ENCODE measurements around the gene TRABD. TPM values are rescaled to one million over a fixed set of nuclear protein-coding genes. Genes with fewer than 3 reads are reported as not detected.

The TRABD gene
- total RNA-seq, 1 donor from 2014 or later, result 96.8 TPM

GRCh38 chr22:50218153-50218995, 32.7 kb downstream of the TRABD start:
- intact Hi-C loops (cut with micrococcal nuclease), result no loop called here
- Mint-ChIP-seq H3K36me3 (ENCODE audit: low read depth) (peaks cover 28% of the 10 kb centered on the region), H3K9me3 (no peaks in the 10 kb centered on the region), H3K4me1 (ENCODE audit: low read depth) (no peaks in the 10 kb centered on the region), H3K4me3 (no peak overlapping the region), H3K27me3 (ENCODE audit: insufficient read depth) (no peaks in the 10 kb centered on the region), H3K27ac (no peak overlapping the region)
- DNase-seq (ENCODE audit: low spot score), result no peak

- Mint-ChIP-seq H3K4me3 (no peak overlapping the region), H3K27ac (no peak overlapping the region), H3K27me3 (ENCODE audit: insufficient read depth) (no peaks in the 10 kb centered on the region), H3K4me1 (ENCODE audit: low read depth) (no peaks in the 10 kb centered on the region), H3K36me3 (ENCODE audit: low read depth) (peaks cover 32% of the 10 kb centered on the region), H3K9me3 (no peaks in the 10 kb centered on the region)
- intact Hi-C loops (cut with micrococcal nuclease), result no loop called here
- DNase-seq (ENCODE audit: low spot score), result no peak
Observed at GRCh38 chr22:50218996-50219727, 33.4 kb downstream of the TRABD start.

GRCh38 chr22:50219800-50220602, 34.3 kb downstream of the TRABD start:
- Mint-ChIP-seq H3K36me3 (ENCODE audit: low read depth) (peaks cover 31% of the 10 kb centered on the region), H3K9me3 (no peaks in the 10 kb centered on the region), H3K4me3 (no peak overlapping the region), H3K27ac (no peak overlapping the region), H3K4me1 (ENCODE audit: low read depth) (no peaks in the 10 kb centered on the region), H3K27me3 (ENCODE audit: insufficient read depth) (no peaks in the 10 kb centered on the region)
- intact Hi-C loops (cut with micrococcal nuclease), result no loop called here
- no peak for DNase-seq (ENCODE audit: low spot score)

DNA sequence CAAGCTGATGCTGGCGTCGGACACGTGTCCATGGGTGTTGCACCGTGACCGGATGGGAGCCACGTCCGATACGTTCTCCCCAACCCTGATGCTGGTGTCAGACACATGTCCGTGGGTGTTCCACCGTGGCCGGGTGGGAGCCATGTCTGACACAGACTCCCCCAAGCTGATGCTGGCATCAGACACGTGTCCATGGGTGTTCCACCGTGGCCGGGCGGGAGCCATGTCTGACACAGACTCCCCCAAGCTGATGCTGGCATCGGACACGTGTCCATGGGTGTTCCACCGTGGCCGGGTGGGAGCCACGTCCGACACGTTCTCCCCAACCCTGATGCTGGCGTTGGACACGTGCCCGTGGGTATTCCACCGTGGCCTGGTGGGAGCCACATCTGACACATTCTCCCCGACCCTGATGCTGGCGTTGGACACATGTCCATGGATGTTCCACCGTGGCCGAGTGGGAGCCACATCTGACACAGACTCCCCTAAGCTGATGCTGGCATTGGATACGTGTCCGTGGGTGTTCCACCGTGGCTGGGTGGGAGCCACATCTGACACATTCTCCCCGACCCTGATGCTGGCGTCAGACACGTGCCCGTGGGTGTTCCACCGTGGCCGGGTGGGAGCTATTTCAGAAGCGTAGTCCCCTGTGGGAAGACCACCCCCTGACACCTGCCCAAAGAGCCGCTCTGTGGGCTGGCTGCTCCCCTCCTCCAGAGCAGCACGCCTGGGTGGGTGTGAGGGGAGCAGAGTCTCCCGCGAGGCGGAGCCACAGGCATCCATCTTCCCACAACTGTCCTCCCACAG, 35.1 kb downstream of the TRABD start:
- intact Hi-C loops (cut with micrococcal nuclease), result no loop called here
- peaks cover 30% of the 10 kb centered on the region for H3K36me3 Mint-ChIP-seq (ENCODE audit: low read depth)

DNA sequence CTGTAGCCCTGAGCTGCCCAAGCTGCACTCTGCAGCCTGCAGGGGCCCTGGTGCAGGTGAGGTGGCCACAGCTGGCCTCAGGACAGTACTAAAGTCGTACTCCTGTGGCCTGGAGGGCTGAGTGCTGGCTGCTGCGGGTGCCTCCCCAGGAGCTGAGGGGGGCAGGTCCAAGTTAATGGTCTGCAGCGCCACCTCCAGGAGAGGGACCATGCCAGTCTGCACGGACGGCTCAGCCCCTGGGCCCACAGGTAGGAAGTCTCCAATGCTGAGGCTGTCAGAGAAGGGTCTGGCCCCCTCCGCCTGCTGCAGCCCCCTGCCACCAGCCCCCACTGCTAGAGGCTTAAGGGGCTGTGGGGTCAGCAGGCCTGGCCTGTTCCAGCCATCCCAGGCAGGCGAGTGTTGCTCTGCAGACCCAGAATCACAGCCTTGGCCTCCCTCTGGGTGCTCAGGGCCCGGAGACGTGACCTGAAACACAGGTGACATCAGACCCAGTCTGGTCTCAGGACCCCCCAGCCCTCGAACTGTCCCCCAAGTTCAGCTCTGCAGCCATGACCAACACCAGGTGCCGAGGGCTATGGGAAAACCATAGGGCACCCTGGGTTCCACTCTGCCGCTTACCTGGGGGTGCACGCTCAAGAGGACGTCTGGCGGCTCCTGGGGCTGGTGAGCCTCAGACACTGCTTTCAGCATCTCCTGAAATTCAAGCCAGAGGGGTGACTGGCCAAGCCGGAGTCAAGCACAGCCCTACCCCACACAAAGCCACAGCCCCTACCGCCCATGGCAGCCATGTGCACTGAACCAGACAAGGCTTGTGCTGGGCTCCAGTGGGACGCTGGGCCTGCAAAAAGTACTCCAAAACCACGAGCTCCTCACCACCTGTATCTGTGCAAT, 35.9 kb downstream of the TRABD start:
- Mint-ChIP-seq H3K4me1 (ENCODE audit: low read depth) (no peaks in the 10 kb centered on the region), H3K27ac (no peak overlapping the region), H3K4me3 (no peak overlapping the region), H3K36me3 (ENCODE audit: low read depth) (peaks cover 28% of the 10 kb centered on the region), H3K9me3 (no peaks in the 10 kb centered on the region), H3K27me3 (ENCODE audit: insufficient read depth) (no peaks in the 10 kb centered on the region)
- DNase-seq (ENCODE audit: low spot score), result no peak
- intact Hi-C loops (cut with micrococcal nuclease), result no loop called here

More for the DNA sequence above, 35.1 kb downstream of the TRABD start:
- Mint-ChIP-seq H3K4me1 (ENCODE audit: low read depth) (no peaks in the 10 kb centered on the region), H3K27ac (no peak overlapping the region), H3K4me3 (no peak overlapping the region), H3K9me3 (no peaks in the 10 kb centered on the region), H3K27me3 (ENCODE audit: insufficient read depth) (no peaks in the 10 kb centered on the region)
- DNase-seq (ENCODE audit: low spot score), result no peak

- no peaks in the 10 kb centered on the region for H3K9me3 Mint-ChIP-seq
- H3K27me3 Mint-ChIP-seq (ENCODE audit: insufficient read depth), result no peaks in the 10 kb centered on the region
- intact Hi-C loops (cut with micrococcal nuclease), result no loop called here
- no peaks in the 10 kb centered on the region for H3K4me1 Mint-ChIP-seq (ENCODE audit: low read depth)
- H3K27ac Mint-ChIP-seq, result no peak overlapping the region
- peaks cover 24% of the 10 kb centered on the region for H3K36me3 Mint-ChIP-seq (ENCODE audit: low read depth)
- no peak for DNase-seq (ENCODE audit: low spot score)
- no peak overlapping the region for H3K4me3 Mint-ChIP-seq
Observed at GRCh38 chr22:50222508-50222907, 36.8 kb downstream of the TRABD start.

GRCh38 chr22:50224071-50224470, 38.4 kb downstream of the TRABD start:
- peaks cover 28% of the 10 kb centered on the region for H3K36me3 Mint-ChIP-seq (ENCODE audit: low read depth)
- no peak overlapping the region for H3K4me3 Mint-ChIP-seq
- no peaks in the 10 kb centered on the region for H3K9me3 Mint-ChIP-seq
- intact Hi-C loops (cut with micrococcal nuclease), result no loop called here
- no peak overlapping the region for H3K27ac Mint-ChIP-seq
- DNase-seq (ENCODE audit: low spot score), result no peak
- no peaks in the 10 kb centered on the region for H3K4me1 Mint-ChIP-seq (ENCODE audit: low read depth)
- H3K27me3 Mint-ChIP-seq (ENCODE audit: insufficient read depth), result no peaks in the 10 kb centered on the region

GRCh38 chr22:50225200-50225969, 39.7 kb downstream of the TRABD start:
- intact Hi-C loops (cut with micrococcal nuclease), result no loop called here
- Mint-ChIP-seq H3K9me3 (no peaks in the 10 kb centered on the region), H3K4me3 (no peak overlapping the region), H3K4me1 (ENCODE audit: low read depth) (no peaks in the 10 kb centered on the region), H3K27me3 (ENCODE audit: insufficient read depth) (no peaks in the 10 kb centered on the region), H3K36me3 (ENCODE audit: low read depth) (peaks cover 31% of the 10 kb centered on the region), H3K27ac (no peak overlapping the region)
- DNase-seq (ENCODE audit: low spot score), result no peak

DNA sequence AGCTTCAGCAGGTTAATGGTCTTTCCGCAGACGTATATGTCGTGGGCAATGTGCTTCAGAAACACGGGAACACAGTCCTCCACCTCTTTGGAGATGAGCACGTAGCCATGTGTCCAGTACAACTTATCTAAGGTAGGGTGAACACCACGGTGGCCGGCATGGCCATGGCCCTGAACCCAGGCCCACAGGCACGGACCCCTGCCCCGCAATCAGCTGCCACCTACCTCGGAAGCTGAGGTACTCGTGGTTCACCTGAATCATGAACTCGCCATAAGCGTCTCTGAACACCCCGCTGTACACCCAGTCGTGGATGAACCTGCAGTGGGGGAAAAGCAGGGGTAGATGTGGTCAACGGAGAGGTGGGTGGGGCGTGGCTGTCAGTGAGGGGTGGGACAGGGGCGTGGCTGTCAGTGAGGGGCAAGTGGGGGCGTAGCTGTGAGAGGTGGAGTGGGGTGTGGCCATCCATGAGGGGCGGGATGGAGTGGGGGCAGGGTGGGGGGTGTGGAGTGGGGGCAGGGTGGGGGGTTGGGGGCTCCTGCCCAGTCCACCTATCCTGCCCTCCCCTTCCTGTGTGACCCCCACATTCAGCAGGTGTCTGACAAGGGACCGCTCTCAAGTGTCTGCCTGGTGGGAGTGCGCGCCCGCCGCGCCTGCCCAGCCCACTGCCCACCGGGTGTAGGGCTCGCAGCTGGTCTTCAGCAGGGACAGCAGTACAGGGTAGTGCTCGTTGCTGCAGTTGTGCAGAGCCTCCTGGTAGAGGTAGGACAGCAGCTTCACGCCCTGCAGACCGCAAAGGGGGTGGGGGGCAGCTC, 40.6 kb downstream of the TRABD start:
- no peak for DNase-seq (ENCODE audit: low spot score)
- intact Hi-C loops (cut with micrococcal nuclease), result no loop called here
- Mint-ChIP-seq H3K27me3 (ENCODE audit: insufficient read depth) (no peaks in the 10 kb centered on the region), H3K27ac (no peak overlapping the region), H3K9me3 (no peaks in the 10 kb centered on the region), H3K4me3 (no peak overlapping the region), H3K4me1 (ENCODE audit: low read depth) (no peaks in the 10 kb centered on the region), H3K36me3 (ENCODE audit: low read depth) (peaks cover 28% of the 10 kb centered on the region)

- Mint-ChIP-seq H3K9me3 (no peaks in the 10 kb centered on the region), H3K4me1 (ENCODE audit: low read depth) (no peaks in the 10 kb centered on the region), H3K27me3 (ENCODE audit: insufficient read depth) (no peaks in the 10 kb centered on the region), H3K4me3 (no peak overlapping the region), H3K27ac (no peak overlapping the region), H3K36me3 (ENCODE audit: low read depth) (peaks cover 28% of the 10 kb centered on the region)
- intact Hi-C loops (cut with micrococcal nuclease), result no loop called here
- no peak for DNase-seq (ENCODE audit: low spot score)
Observed at GRCh38 chr22:50226875-50227165, 41.1 kb downstream of the TRABD start.
